Measurements from ENCODE around the gene AKR1B1. TPM values are rescaled to one million over a fixed set of nuclear protein-coding genes. Genes with fewer than 3 reads are reported as not detected.

Gene AKR1B1
- total RNA-seq, 1 experiment from 2014 or later, result 139 TPM

DNA sequence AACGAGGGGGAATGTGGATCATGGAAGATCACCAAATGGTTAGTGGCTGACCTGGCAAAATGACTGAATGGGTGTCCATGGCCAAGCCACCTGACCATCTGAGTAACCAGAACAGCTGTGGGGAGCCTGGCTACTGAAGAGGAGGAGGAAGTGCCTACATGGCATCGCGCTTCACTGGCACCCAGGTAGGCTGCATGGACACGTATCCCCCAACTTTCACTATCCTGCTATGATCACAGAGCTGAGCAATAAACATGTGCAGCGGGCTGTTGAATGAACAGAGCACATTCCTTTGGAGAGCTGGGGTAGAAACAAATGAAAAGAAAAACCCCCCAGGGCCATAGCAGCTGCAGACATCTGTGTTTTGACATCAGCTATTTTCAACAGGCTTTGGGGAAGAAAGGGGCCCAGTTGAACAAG lies 6.5 kb downstream of the AKR1B1 start:
- H3K9me3 Mint-ChIP-seq (ENCODE audit: low read depth, unreplicated experiment), result no peaks in the 10 kb centered on the region
- DNase-seq, result no peak

GRCh38 chr7:134451656-134452055 lies 7.2 kb downstream of the AKR1B1 start:
- no peaks in the 10 kb centered on the region for H3K9me3 Mint-ChIP-seq (ENCODE audit: low read depth, unreplicated experiment)
- no peak for DNase-seq
- H3K36me3 Mint-ChIP-seq (ENCODE audit: insufficient read depth, unreplicated experiment), result peaks cover 11% of the 10 kb centered on the region
- no peaks in the 10 kb centered on the region for H3K27me3 Mint-ChIP-seq (ENCODE audit: unreplicated experiment)
- no TSS peak for BruUV-seq (replicated peaks)
- intact Hi-C loops (cut with micrococcal nuclease; ENCODE audit: unreplicated experiment), result no loop called here
- CTCF ChIA-PET, result interaction anchor here (0.6 kb wide), 1 partner anchor 197 kb away, joined by 4 read pairs; no protein-coding TSS in a partner anchor
- no peak overlapping the region for H3K27ac Mint-ChIP-seq (ENCODE audit: unreplicated experiment)
- H3K4me3 Mint-ChIP-seq (ENCODE audit: low read depth, unreplicated experiment), result no peak overlapping the region
- H3K4me1 Mint-ChIP-seq (ENCODE audit: low read depth, unreplicated experiment), result peaks cover 32% of the 10 kb centered on the region
- TF ChIP-seq, protein P1, sequence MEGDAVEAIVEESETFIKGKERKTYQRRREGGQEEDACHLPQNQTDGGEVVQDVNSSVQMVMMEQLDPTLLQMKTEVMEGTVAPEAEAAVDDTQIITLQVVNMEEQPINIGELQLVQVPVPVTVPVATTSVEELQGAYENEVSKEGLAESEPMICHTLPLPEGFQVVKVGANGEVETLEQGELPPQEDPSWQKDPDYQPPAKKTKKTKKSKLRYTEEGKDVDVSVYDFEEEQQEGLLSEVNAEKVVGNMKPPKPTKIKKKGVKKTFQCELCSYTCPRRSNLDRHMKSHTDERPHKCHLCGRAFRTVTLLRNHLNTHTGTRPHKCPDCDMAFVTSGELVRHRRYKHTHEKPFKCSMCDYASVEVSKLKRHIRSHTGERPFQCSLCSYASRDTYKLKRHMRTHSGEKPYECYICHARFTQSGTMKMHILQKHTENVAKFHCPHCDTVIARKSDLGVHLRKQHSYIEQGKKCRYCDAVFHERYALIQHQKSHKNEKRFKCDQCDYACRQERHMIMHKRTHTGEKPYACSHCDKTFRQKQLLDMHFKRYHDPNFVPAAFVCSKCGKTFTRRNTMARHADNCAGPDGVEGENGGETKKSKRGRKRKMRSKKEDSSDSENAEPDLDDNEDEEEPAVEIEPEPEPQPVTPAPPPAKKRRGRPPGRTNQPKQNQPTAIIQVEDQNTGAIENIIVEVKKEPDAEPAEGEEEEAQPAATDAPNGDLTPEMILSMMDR (IDR thresholded peaks at IDR 0.05; ENCODE audit: unreplicated experiment), result no peak

More for the DNA sequence above, 6.5 kb downstream of the AKR1B1 start:
- no peak overlapping the region for H3K4me3 Mint-ChIP-seq (ENCODE audit: low read depth, unreplicated experiment)
- H3K27me3 Mint-ChIP-seq (ENCODE audit: unreplicated experiment), result no peaks in the 10 kb centered on the region
- CTCF ChIA-PET, result no interaction called here
- H3K27ac Mint-ChIP-seq (ENCODE audit: unreplicated experiment), result no peak overlapping the region
- no TSS peak for BruUV-seq (replicated peaks)
- H3K36me3 Mint-ChIP-seq (ENCODE audit: insufficient read depth, unreplicated experiment), result peaks cover 11% of the 10 kb centered on the region
- TF ChIP-seq, protein P1 (IDR thresholded peaks at IDR 0.05; ENCODE audit: unreplicated experiment), result no peak
- H3K4me1 Mint-ChIP-seq (ENCODE audit: low read depth, unreplicated experiment), result peaks cover 32% of the 10 kb centered on the region
- intact Hi-C loops (cut with micrococcal nuclease; ENCODE audit: unreplicated experiment), result no loop called here

DNA sequence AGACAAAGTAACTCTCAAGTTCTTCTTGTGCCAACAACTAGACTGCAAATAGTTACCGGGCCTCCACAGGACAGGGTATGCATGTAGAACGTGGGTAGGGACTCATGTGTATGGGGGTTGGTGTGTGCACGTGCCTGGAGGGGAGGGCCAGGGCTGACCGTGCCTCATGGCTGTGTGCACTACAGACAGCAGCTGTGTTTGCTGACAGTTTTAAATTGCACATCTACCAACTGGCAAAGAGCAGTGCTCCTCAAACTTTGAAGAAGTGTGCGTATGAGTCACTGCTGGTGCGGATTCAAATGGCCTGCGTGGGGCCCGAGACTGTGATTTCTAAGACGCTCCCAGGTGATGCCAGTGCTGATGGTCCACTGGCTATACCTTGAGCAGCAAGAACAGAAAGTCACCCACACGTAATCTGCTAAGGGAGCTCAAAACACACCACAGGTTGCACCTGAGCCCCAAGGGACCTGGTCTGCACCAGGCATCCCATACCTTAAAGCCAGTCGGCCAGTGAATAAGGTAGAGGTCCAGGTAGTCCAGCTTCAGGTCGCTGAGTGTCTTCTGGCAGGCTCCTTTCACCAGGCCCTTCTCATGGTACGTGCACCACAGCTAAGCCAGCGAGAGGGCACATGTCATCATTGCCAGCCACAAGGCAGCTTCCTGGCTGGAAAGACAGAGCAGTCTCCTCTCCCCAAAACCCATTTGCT lies 8.5 kb downstream of the AKR1B1 start:
- no TSS peak for BruUV-seq (replicated peaks)
- intact Hi-C loops (cut with micrococcal nuclease; ENCODE audit: unreplicated experiment), result no loop called here
- no peak for DNase-seq
- H3K4me3 Mint-ChIP-seq (ENCODE audit: low read depth, unreplicated experiment), result no peak overlapping the region
- CTCF ChIA-PET, result no interaction called here
- H3K4me1 Mint-ChIP-seq (ENCODE audit: low read depth, unreplicated experiment), result peaks cover 32% of the 10 kb centered on the region
- H3K27me3 Mint-ChIP-seq (ENCODE audit: unreplicated experiment), result no peaks in the 10 kb centered on the region
- TF ChIP-seq, protein P1 (IDR thresholded peaks at IDR 0.05; ENCODE audit: unreplicated experiment), result no peak
- H3K36me3 Mint-ChIP-seq (ENCODE audit: insufficient read depth, unreplicated experiment), result peaks cover 6% of the 10 kb centered on the region
- no peak overlapping the region for H3K27ac Mint-ChIP-seq (ENCODE audit: unreplicated experiment)
- H3K9me3 Mint-ChIP-seq (ENCODE audit: low read depth, unreplicated experiment), result no peaks in the 10 kb centered on the region

DNA sequence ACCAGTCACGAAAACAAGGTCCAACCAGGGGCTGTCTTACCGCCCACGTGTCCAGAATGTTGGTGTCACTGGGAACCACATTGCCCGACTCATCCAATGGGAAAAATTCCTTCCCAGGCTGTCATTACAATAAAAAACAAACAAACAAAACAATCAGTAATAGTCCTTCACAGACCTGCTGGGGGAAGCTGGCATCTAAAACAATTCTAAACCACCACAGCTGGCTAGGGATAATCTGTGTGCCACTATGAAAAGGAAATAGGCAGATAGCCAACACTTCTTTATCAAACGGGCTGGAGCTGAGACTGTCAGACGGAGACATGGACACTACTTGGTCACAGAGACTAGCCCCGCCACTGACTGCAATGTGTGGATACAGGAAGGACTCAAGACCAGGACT lies 9.2 kb downstream of the AKR1B1 start:
- Mint-ChIP-seq H3K4me3 (ENCODE audit: low read depth, unreplicated experiment) (no peak overlapping the region), H3K27ac (ENCODE audit: unreplicated experiment) (no peak overlapping the region), H3K4me1 (ENCODE audit: low read depth, unreplicated experiment) (peaks cover 25% of the 10 kb centered on the region), H3K36me3 (ENCODE audit: insufficient read depth, unreplicated experiment) (peaks cover 7% of the 10 kb centered on the region), H3K27me3 (ENCODE audit: unreplicated experiment) (no peaks in the 10 kb centered on the region), H3K9me3 (ENCODE audit: low read depth, unreplicated experiment) (no peaks in the 10 kb centered on the region)
- CTCF ChIA-PET, result no interaction called here
- no TSS peak for BruUV-seq (replicated peaks)
- no peak for DNase-seq
- intact Hi-C loops (cut with micrococcal nuclease; ENCODE audit: unreplicated experiment), result no loop called here
- TF ChIP-seq, protein P1 (IDR thresholded peaks at IDR 0.05; ENCODE audit: unreplicated experiment), result no peak

Measured in Calu3 (cell line).